Transverse colon (tissue), 3 donors: ENCODE measurements around the gene INPP4B.

Experiments
- EP300 ChIP-seq: sonication (generic); formaldehyde crosslinking; IDR thresholded peaks from one replicate; pipeline ENCODE4 v1.6.1; 2017; ENCODE audit warnings: antibody characterized with exemption, low read depth
- POLR2A ChIP-seq: fragments of 450-650 bp; IDR thresholded peaks from one replicate; pipeline ENCODE4 v1.6.1; 2016; ENCODE audit warnings: antibody characterized with exemption, mild to moderate bottlenecking, moderate library complexity
- TF ChIP-seq, protein P1 (sequence below), 5 experiments: fragments of 200-600 bp in 3 of 5; fragments of 450-650 bp in 2 of 5; sonication (generic) in 3 of 5; IDR thresholded peaks; 1 replicate in 2 of 5; 2 replicates in 3 of 5; pipeline ENCODE4 v1.5.1; 2016 to 2017; ENCODE audit warnings: antibody characterized with exemption in 5 of 5, inconsistent platforms in 3 of 5, mild to moderate bottlenecking in 2 of 5, moderate library complexity in 1 of 5

DNA sequence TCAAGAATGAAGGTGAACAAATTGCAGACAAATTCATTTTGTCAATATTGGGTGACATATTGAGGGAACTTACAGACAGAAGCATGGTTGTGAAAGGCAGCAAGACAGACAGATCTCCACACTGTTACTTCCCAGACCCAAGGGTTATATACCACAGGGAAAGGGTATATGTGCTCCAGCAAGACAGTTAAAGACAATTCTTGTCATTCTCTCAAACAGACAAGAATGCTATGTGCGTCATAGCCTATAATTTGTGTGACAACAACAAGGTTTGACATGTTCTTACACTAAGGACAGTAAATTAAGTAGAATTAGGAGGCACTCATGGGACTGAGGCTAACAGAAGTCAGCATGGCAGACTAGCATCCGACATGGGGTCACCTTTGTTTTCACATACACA, 214.3 kb downstream of the INPP4B start:
- TF ChIP-seq, protein P1, sequence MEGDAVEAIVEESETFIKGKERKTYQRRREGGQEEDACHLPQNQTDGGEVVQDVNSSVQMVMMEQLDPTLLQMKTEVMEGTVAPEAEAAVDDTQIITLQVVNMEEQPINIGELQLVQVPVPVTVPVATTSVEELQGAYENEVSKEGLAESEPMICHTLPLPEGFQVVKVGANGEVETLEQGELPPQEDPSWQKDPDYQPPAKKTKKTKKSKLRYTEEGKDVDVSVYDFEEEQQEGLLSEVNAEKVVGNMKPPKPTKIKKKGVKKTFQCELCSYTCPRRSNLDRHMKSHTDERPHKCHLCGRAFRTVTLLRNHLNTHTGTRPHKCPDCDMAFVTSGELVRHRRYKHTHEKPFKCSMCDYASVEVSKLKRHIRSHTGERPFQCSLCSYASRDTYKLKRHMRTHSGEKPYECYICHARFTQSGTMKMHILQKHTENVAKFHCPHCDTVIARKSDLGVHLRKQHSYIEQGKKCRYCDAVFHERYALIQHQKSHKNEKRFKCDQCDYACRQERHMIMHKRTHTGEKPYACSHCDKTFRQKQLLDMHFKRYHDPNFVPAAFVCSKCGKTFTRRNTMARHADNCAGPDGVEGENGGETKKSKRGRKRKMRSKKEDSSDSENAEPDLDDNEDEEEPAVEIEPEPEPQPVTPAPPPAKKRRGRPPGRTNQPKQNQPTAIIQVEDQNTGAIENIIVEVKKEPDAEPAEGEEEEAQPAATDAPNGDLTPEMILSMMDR (IDR thresholded peaks at IDR 0.05), result no peak
- TF ChIP-seq POLR2A (no peak), EP300 (no peak)
